HEK293 (cell line): ENCODE measurements around the gene NOX4.
"Not testable (repeated sequence)": the region's sequence is repeated elsewhere in the genome, so short reads cannot be mapped to it uniquely, and the experiment has no call there.

Experiments
- YY1 ChIP-seq: fragments of 450-650 bp; formaldehyde crosslinking; IDR thresholded peaks from 2 replicates; pipeline ENCODE4 v1.5.1; 2018; ENCODE audit warnings: missing biosample characterization, missing genetic modification characterization
- ZEB2 ChIP-seq: fragments of 450-650 bp; formaldehyde crosslinking; IDR thresholded peaks from 2 replicates; pipeline ENCODE4 v1.5.1; 2016; ENCODE audit warnings: missing biosample characterization, missing genetic modification characterization
- ZNF211 ChIP-seq: fragments of 450-650 bp; formaldehyde crosslinking; IDR thresholded peaks from 2 replicates; pipeline ENCODE4 v1.5.1; 2016; ENCODE audit warnings: low read depth, missing biosample characterization, missing genetic modification characterization
- ZNF324 ChIP-seq: fragments of 450-650 bp; formaldehyde crosslinking; IDR thresholded peaks from 2 replicates; pipeline ENCODE4 v1.5.1; 2016; ENCODE audit warnings: missing biosample characterization, missing genetic modification characterization
- ZNF354C ChIP-seq: fragments of 450-650 bp; formaldehyde crosslinking; IDR thresholded peaks from 2 replicates; pipeline ENCODE4 v1.5.1; 2016; ENCODE audit warnings: missing biosample characterization, missing genetic modification characterization, low read depth, borderline replicate concordance
- ZNF660 ChIP-seq: fragments of 450-650 bp; IDR thresholded peaks from 2 replicates; pipeline ENCODE4 v1.5.1; 2018; ENCODE audit warnings: missing biosample characterization, mild to moderate bottlenecking, missing genetic modification characterization
- TF ChIP-seq, protein P1 (sequence below): fragments of 450-650 bp; formaldehyde crosslinking; IDR thresholded peaks from 2 replicates; pipeline ENCODE4 v1.5.1; 2016; ENCODE audit warnings: missing biosample characterization, missing genetic modification characterization
- TF ChIP-seq, protein P2 (sequence below): sonication (generic); formaldehyde crosslinking; IDR thresholded peaks from 2 replicates; pipeline ENCODE4 v1.8.1; 2022; ENCODE audit warnings: mild to moderate bottlenecking, moderate library complexity, missing genetic modification reagents
- TF ChIP-seq, protein P3 (sequence below): fragments of 450-650 bp; formaldehyde crosslinking; IDR thresholded peaks from 2 replicates; pipeline ENCODE4 v1.5.1; 2016; ENCODE audit warnings: missing biosample characterization, missing genetic modification characterization
- TF ChIP-seq, protein P4 (sequence below): fragments of 450-650 bp; formaldehyde crosslinking; IDR thresholded peaks from 2 replicates; pipeline ENCODE4 v1.5.1; 2016; ENCODE audit warnings: missing biosample characterization, missing genetic modification characterization
- TF ChIP-seq, protein P5 (sequence below): fragments of 450-650 bp; formaldehyde crosslinking; IDR thresholded peaks from 2 replicates; pipeline ENCODE4 v1.5.1; 2017; ENCODE audit warnings: missing biosample characterization, missing genetic modification characterization
- TF ChIP-seq, protein P6 (sequence below): fragments of 450-650 bp; formaldehyde crosslinking; IDR thresholded peaks from 2 replicates; pipeline ENCODE4 v1.5.1; 2016; ENCODE audit warnings: missing biosample characterization, missing genetic modification characterization

DNA sequence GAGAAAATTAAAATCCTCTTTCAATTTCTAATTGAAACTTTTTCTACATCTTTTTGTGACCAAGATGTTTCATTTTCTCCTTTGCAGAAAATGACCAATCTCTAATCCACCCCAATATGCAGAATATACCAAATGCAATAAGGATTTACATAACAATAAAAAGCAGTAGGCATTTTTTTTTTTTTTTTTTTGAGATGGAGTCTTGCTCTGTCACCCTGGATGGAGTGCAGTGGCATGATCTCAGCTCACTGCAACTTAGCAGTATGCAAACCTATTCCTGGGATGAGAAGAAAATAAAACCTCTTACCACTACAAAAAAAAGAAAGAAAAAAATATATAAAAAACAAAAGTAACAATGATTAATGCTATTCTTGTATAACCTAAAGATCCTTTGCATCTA, 132.0 kb downstream of the NOX4 start:
- TF ChIP-seq, protein P1, sequence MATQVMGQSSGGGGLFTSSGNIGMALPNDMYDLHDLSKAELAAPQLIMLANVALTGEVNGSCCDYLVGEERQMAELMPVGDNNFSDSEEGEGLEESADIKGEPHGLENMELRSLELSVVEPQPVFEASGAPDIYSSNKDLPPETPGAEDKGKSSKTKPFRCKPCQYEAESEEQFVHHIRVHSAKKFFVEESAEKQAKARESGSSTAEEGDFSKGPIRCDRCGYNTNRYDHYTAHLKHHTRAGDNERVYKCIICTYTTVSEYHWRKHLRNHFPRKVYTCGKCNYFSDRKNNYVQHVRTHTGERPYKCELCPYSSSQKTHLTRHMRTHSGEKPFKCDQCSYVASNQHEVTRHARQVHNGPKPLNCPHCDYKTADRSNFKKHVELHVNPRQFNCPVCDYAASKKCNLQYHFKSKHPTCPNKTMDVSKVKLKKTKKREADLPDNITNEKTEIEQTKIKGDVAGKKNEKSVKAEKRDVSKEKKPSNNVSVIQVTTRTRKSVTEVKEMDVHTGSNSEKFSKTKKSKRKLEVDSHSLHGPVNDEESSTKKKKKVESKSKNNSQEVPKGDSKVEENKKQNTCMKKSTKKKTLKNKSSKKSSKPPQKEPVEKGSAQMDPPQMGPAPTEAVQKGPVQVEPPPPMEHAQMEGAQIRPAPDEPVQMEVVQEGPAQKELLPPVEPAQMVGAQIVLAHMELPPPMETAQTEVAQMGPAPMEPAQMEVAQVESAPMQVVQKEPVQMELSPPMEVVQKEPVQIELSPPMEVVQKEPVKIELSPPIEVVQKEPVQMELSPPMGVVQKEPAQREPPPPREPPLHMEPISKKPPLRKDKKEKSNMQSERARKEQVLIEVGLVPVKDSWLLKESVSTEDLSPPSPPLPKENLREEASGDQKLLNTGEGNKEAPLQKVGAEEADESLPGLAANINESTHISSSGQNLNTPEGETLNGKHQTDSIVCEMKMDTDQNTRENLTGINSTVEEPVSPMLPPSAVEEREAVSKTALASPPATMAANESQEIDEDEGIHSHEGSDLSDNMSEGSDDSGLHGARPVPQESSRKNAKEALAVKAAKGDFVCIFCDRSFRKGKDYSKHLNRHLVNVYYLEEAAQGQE (tag by site-specific recombination): not testable (repeated sequence)
- TF ChIP-seq, protein P2, sequence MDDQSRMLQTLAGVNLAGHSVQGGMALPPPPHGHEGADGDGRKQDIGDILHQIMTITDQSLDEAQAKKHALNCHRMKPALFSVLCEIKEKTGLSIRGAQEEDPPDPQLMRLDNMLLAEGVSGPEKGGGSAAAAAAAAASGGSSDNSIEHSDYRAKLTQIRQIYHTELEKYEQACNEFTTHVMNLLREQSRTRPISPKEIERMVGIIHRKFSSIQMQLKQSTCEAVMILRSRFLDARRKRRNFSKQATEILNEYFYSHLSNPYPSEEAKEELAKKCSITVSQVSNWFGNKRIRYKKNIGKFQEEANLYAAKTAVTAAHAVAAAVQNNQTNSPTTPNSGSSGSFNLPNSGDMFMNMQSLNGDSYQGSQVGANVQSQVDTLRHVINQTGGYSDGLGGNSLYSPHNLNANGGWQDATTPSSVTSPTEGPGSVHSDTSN (CRISPR knock-in tag): not testable (repeated sequence)
- TF ChIP-seq ZNF354C (tag by site-specific recombination); ZNF211 (tag by site-specific recombination); ZEB2; YY1; ZNF324 (tag by site-specific recombination); ZNF660 (tag by site-specific recombination): not testable (repeated sequence)
- TF ChIP-seq, protein P3, sequence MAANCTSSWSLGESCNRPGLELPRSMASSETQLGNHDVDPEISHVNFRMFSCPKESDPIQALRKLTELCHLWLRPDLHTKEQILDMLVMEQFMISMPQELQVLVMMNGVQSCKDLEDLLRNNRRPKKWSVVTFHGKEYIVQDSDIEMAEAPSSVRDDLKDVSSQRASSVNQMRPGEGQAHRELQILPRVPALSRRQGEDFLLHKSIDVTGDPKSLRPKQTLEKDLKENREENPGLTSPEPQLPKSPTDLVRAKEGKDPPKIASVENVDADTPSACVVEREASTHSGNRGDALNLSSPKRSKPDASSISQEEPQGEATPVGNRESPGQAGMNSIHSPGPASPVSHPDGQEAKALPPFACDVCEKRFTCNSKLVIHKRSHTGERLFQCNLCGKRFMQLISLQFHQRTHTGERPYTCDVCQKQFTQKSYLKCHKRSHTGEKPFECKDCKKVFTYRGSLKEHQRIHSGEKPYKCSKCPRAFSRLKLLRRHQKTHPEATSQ: not testable (repeated sequence)
- TF ChIP-seq, protein P4, sequence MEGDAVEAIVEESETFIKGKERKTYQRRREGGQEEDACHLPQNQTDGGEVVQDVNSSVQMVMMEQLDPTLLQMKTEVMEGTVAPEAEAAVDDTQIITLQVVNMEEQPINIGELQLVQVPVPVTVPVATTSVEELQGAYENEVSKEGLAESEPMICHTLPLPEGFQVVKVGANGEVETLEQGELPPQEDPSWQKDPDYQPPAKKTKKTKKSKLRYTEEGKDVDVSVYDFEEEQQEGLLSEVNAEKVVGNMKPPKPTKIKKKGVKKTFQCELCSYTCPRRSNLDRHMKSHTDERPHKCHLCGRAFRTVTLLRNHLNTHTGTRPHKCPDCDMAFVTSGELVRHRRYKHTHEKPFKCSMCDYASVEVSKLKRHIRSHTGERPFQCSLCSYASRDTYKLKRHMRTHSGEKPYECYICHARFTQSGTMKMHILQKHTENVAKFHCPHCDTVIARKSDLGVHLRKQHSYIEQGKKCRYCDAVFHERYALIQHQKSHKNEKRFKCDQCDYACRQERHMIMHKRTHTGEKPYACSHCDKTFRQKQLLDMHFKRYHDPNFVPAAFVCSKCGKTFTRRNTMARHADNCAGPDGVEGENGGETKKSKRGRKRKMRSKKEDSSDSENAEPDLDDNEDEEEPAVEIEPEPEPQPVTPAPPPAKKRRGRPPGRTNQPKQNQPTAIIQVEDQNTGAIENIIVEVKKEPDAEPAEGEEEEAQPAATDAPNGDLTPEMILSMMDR: not testable (repeated sequence)
- TF ChIP-seq, protein P5, sequence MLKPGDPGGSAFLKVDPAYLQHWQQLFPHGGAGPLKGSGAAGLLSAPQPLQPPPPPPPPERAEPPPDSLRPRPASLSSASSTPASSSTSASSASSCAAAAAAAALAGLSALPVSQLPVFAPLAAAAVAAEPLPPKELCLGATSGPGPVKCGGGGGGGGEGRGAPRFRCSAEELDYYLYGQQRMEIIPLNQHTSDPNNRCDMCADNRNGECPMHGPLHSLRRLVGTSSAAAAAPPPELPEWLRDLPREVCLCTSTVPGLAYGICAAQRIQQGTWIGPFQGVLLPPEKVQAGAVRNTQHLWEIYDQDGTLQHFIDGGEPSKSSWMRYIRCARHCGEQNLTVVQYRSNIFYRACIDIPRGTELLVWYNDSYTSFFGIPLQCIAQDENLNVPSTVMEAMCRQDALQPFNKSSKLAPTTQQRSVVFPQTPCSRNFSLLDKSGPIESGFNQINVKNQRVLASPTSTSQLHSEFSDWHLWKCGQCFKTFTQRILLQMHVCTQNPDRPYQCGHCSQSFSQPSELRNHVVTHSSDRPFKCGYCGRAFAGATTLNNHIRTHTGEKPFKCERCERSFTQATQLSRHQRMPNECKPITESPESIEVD (tag by site-specific recombination): not testable (repeated sequence)
- TF ChIP-seq, protein P6, sequence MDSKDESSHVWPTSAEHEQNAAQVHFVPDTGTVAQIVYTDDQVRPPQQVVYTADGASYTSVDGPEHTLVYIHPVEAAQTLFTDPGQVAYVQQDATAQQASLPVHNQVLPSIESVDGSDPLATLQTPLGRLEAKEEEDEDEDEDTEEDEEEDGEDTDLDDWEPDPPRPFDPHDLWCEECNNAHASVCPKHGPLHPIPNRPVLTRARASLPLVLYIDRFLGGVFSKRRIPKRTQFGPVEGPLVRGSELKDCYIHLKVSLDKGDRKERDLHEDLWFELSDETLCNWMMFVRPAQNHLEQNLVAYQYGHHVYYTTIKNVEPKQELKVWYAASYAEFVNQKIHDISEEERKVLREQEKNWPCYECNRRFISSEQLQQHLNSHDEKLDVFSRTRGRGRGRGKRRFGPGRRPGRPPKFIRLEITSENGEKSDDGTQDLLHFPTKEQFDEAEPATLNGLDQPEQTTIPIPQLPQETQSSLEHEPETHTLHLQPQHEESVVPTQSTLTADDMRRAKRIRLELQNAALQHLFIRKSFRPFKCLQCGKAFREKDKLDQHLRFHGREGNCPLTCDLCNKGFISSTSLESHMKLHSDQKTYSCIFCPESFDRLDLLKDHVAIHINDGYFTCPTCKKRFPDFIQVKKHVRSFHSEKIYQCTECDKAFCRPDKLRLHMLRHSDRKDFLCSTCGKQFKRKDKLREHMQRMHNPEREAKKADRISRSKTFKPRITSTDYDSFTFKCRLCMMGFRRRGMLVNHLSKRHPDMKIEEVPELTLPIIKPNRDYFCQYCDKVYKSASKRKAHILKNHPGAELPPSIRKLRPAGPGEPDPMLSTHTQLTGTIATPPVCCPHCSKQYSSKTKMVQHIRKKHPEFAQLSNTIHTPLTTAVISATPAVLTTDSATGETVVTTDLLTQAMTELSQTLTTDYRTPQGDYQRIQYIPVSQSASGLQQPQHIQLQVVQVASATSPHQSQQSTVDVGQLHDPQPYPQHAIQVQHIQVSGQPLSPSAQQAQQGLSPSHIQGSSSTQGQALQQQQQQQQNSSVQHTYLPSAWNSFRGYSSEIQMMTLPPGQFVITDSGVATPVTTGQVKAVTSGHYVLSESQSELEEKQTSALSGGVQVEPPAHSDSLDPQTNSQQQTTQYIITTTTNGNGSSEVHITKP (tag by site-specific recombination): not testable (repeated sequence)
